GM12864 (cell line): ENCODE results near the gene KCNN2.

Experiments used
- DNase-seq: peaks from one replicate; pipeline ENCODE4 v3.0.0-alpha.2; 2011; ENCODE audit warnings: low read depth
- H3K4me3 ChIP-seq: 2 replicates; pipeline ENCODE4 v1.5.1; 2011; ENCODE audit warnings: mild to moderate bottlenecking, low read depth, low read length, control low read depth
- TF ChIP-seq, protein P1 (sequence below): IDR thresholded peaks from 2 replicates; pipeline ENCODE4 v1.5.1; 2011; ENCODE audit warnings: low read depth, mild to moderate bottlenecking, moderate library complexity, low read length, control low read depth, inconsistent platforms; ENCODE audit errors: missing control alignments

KCNN2 gene

DNA sequence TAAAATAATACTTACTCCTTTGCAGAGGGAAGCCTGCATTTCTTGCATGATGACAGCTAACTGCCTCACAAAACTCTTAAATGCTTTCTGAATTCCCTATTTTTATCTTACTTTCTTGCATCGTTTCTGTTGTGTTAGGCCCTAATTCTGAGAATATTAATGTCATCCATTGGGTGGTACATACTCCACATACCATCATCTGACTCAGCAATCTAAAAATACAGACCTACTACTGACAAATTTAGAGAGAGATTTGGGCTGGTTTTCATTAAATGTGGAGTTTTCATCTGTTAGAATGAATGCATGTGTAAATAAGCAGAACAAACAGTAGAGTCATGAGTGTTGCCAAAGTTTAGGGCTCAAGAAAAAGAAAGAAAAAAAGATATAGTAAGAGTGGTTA is 26.5 kb upstream of the KCNN2 start:
- DNase-seq = no peak
- TF ChIP-seq, protein P1, sequence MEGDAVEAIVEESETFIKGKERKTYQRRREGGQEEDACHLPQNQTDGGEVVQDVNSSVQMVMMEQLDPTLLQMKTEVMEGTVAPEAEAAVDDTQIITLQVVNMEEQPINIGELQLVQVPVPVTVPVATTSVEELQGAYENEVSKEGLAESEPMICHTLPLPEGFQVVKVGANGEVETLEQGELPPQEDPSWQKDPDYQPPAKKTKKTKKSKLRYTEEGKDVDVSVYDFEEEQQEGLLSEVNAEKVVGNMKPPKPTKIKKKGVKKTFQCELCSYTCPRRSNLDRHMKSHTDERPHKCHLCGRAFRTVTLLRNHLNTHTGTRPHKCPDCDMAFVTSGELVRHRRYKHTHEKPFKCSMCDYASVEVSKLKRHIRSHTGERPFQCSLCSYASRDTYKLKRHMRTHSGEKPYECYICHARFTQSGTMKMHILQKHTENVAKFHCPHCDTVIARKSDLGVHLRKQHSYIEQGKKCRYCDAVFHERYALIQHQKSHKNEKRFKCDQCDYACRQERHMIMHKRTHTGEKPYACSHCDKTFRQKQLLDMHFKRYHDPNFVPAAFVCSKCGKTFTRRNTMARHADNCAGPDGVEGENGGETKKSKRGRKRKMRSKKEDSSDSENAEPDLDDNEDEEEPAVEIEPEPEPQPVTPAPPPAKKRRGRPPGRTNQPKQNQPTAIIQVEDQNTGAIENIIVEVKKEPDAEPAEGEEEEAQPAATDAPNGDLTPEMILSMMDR = no peak

DNA sequence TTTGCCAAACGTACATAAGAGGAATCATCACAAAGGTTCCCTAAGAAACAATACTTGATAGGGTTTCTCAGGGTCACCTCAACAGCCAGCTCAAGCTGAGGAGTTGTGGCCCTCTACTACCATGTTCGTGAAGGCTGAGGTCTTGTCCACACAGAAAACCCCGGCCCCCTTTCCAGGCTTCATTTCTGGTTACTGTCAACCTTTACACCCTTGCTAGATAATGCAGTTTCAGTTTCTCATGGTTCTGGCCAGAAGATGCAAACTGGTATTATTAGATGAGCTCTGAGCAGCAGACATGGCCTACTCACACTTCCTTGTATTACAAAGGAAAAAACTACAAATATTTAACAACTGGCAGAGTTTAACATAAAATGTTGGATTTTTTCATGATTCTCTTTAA is 22.8 kb upstream of the KCNN2 start:
- DNase-seq = no peak
- no peak overlapping the region for H3K4me3 ChIP-seq
- TF ChIP-seq, protein P1 = no peak

More for the DNA sequence above, 26.5 kb upstream of the KCNN2 start:
- no peak overlapping the region for H3K4me3 ChIP-seq

DNA sequence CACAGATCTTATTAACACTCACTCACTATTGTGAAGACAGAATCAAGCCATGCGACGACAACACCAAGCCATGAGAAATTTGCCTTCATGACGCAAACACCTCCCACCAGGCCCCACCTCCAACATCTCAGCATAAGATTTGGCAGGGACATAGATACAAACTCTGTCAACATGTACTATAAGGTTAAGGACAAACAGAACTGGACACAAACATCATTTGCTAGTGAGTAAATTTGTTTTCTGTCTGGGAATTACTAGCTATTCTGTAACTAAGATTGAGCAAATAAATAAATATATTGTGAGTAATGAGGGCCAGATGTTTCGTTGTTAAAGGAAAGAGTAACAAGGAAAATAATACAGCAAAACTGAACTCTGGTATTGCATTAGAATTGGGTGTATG is 15.7 kb upstream of the KCNN2 start:
- no peak overlapping the region for H3K4me3 ChIP-seq
- DNase-seq = no peak
- TF ChIP-seq, protein P1 = no peak

DNA sequence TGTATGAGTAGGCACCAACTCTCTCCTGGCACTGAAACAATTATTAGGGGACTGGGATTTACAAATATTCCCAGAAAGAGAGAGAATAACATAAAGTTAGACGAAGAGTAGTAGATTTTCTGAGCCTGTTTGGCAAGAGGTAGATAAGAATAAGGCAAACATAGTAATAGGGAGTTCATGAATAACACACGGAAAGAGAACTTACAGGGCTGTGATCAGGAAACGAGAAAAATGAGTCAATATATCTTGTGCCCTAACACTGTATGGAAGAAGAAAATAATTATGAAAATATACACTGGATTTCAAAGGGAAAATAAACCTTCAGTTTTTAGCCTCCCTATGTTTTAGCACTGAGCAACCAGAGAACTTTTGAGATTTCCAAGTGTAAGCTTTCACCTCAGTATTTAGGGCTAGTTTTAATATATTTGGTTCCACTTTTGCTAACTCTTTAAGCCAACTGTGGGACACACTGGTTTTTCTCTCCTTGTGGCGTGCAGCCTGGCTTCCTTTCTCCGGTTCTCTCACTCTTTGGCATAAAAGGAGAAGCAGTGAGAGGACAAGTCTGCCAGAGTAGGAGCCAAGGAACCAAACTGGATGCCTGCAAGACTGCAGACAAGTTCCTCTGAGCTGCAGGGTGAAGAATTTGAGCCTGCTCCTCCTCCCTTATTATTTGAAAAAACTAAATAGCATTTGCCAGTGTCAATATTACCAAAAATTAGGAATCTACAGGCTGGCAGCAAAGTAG is 6.6 kb upstream of the KCNN2 start:
- H3K4me3 ChIP-seq = no peak overlapping the region
- TF ChIP-seq, protein P1 = no peak
- no peak for DNase-seq

DNA sequence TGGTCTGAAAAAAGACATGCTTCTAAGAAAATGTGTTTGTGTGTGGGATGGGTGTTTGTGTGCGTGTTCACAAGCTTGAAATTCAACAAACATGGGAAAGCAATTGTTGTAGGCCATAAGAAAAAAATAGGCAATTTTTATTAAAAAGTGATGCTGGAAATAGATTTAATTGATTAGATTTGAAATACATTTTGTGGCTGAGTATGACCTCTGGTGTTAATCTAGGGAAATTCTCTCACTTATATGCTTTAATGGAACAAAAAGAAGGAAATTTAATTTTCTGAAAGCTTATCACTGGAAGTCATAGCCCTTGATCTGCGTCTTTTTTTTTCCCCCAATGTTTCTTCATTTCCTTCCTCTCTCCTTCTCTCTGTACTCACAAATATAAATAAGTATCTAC is 3.5 kb upstream of the KCNN2 start:
- no peak overlapping the region for H3K4me3 ChIP-seq
- TF ChIP-seq, protein P1 = no peak
- no peak for DNase-seq

DNA sequence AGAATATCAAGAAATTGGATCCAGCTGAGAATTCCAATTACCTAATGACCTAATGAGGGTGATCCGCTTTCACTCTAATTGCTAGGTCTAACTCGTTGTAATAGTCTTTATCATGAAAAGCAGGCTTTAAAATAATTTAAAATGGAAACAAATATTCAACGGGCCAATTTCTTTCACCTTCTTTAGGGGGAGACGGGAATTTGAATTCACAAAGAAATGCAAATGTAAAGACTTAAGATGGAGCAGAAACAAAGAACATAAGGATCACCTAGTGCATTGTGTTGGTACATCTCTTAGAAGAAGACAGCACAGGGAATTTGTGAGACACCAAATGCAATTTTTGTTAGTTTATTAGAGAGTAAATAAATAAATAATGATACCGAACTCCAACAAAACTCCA is 1.5 kb upstream of the KCNN2 start:
- no peak overlapping the region for H3K4me3 ChIP-seq
- DNase-seq = no peak
- TF ChIP-seq, protein P1 = no peak
